ENCODE results near the gene PLPP6. TPM values are rescaled to one million over a fixed set of nuclear protein-coding genes. Genes with fewer than 3 reads are reported as not detected.

PLPP6 gene
- total and polyA plus RNA-seq, 2 of the 8 experiments (the other 6 are each of a cell fraction or from before 2014, with no cell fraction given): 11.8 to 13.3 TPM

GRCh38 chr9:4662108-4662988 is at the start of gene PLPP6 (continued):
- TF ChIP-seq SIRT6 (IDR thresholded peaks at IDR 0.05; ENCODE audit: low read length) (no peak), KDM4A (IDR thresholded peaks at IDR 0.05; ENCODE audit: low read depth, low read length, severe bottlenecking) (peak; percentile 95), FOSL1 (IDR thresholded peaks at IDR 0.05; ENCODE audit: insufficient read depth, low read depth, low read length) (no peak), SP1 (IDR thresholded peaks at IDR 0.05; ENCODE audit: low read depth, low read length) (0 out of 2 replicates have a peak, but pooled peaks have one; percentile 12), RBBP5 (IDR thresholded peaks at IDR 0.05; ENCODE audit: borderline replicate concordance, low read depth, low read length) (no peak; the same call in none of the 2 replicates), JUND (IDR thresholded peaks at IDR 0.05; ENCODE audit: low read length) (peak; percentile 40; the same call in 1 of the 2 replicates), CHD2 (IDR thresholded peaks at IDR 0.05; ENCODE audit: low read length) (0 out of 2 replicates have a peak, but pooled peaks have one; percentile 16), POU5F1 (IDR thresholded peaks at IDR 0.05; ENCODE audit: low read depth, low read length) (no peak), ATF3 (IDR thresholded peaks at IDR 0.05; ENCODE audit: insufficient read depth, low read depth, low read length) (no peak), NRF1 (IDR thresholded peaks at IDR 0.05; ENCODE audit: low read depth, low read length) (no peak), TBP (IDR thresholded peaks at IDR 0.05; ENCODE audit: low read depth, low read length) (peak; percentile 84), GABPA (IDR thresholded peaks at IDR 0.05; ENCODE audit: borderline replicate concordance, insufficient read depth, low read length) (peak; percentile 84), HDAC6 (IDR thresholded peaks at IDR 0.05; ENCODE audit: low read depth, low read length) (no peak), CREB1 (IDR thresholded peaks at IDR 0.05) (peak; percentile 40; the same call in 1 of the 2 replicates), EZH2 (IDR thresholded peaks at IDR 0.05; ENCODE audit: low read depth, low read length, severe bottlenecking) (no peak), RAD21 (IDR thresholded peaks at IDR 0.05 in 1 of 2, conservative IDR thresholded peaks at IDR 0.05 in 1 of 2; ENCODE audit: low read depth in 2 of 2, low read length in 2 of 2) (peak; percentile 53 to 61), KDM1A (IDR thresholded peaks at IDR 0.05; ENCODE audit: borderline replicate concordance, low read length) (no peak), TEAD4 (IDR thresholded peaks at IDR 0.05; ENCODE audit: low read depth, low read length) (peak; percentile 80), CEBPB (IDR thresholded peaks at IDR 0.05; ENCODE audit: low read depth, low read length) (peak; percentile 88), ZNF274 (IDR thresholded peaks at IDR 0.05; ENCODE audit: borderline replicate concordance, extremely low read depth, low read length) (no peak), BRCA1 (IDR thresholded peaks at IDR 0.05; ENCODE audit: low read depth, low read length) (0 out of 2 replicates have a peak, but pooled peaks have one; percentile 5), NANOG (IDR thresholded peaks at IDR 0.05; ENCODE audit: insufficient read depth, low read depth, low read length, poor library complexity, severe bottlenecking) (no peak), SUZ12 (IDR thresholded peaks at IDR 0.05; ENCODE audit: low read length) (peak; percentile 38; the same call in 1 of the 2 replicates)

Measured in H1 (cell line).